Hindlimb muscle (tissue), 1 donor: ENCODE measurements around the gene CKS1B. TPM values are rescaled to one million over a fixed set of nuclear protein-coding genes. Genes with fewer than 3 reads are reported as not detected.

Experiments used
- DNase-seq: peaks from one replicate; pipeline ENCODE4 v3.0.0-alpha.2; 2013
- polyA plus RNA-seq: library from polyadenylated mRNA; unstranded; fragments of 120-200 nt; gene quantifications from one replicate; pipeline ENCODE4 v1.2.1, GENCODE V29; 2013; ENCODE audit not compliant: insufficient read length

CKS1B gene
- polyA plus RNA-seq, 1 donor: 48.2 TPM

- DNase-seq: no peak
Observed at GRCh38 chr1:154987326-154987725, 12.8 kb downstream of the CKS1B start.

- no peak for DNase-seq
Observed at GRCh38 chr1:154988058-154988954, 13.8 kb downstream of the CKS1B start.

- DNase-seq: no peak
Observed at GRCh38 chr1:154989195-154989860, 14.8 kb downstream of the CKS1B start.

- no peak for DNase-seq
Observed at GRCh38 chr1:154990276-154990675, 15.8 kb downstream of the CKS1B start.

GRCh38 chr1:154992721-154993571 is 18.5 kb downstream of the CKS1B start:
- DNase-seq: no peak

- DNase-seq: no peak
Observed at GRCh38 chr1:154993572-154994268, 19.2 kb downstream of the CKS1B start, which contains the start of gene LENEP. TSS of gene LENEP (plus strand) at chr1:154993586. CDS start at chr1:154993608, 22 bp downstream.

GRCh38 chr1:154994269-154994587 is 19.7 kb downstream of the CKS1B start:
- DNase-seq: no peak

GRCh38 chr1:154994591-154994990 is 20.1 kb downstream of the CKS1B start:
- DNase-seq: no peak

GRCh38 chr1:154995301-154995983 is 21.0 kb downstream of the CKS1B start:
- DNase-seq: peak; percentile 44

- DNase-seq: no peak
Observed at GRCh38 chr1:154996966-154997701, 22.7 kb downstream of the CKS1B start.

- DNase-seq: no peak
Observed at GRCh38 chr1:154998201-154998780, 23.8 kb downstream of the CKS1B start.

- peak; percentile 77 for DNase-seq
Observed at GRCh38 chr1:154998818-154999570, 24.5 kb downstream of the CKS1B start.

- peak; percentile 33 for DNase-seq
Observed at GRCh38 chr1:154999571-155000410, 25.3 kb downstream of the CKS1B start.

- no peak for DNase-seq
Observed at GRCh38 chr1:155000411-155000725, 25.9 kb downstream of the CKS1B start.

GRCh38 chr1:155000726-155001424 is 26.4 kb downstream of the CKS1B start:
- DNase-seq: peak; percentile 92

GRCh38 chr1:155001425-155001674 is 26.9 kb downstream of the CKS1B start:
- DNase-seq: no peak

- DNase-seq: peak; percentile 99
Observed at GRCh38 chr1:155001675-155002463, 27.4 kb downstream of the CKS1B start.
